ENCODE data around the gene ZNF823.
A peak's percentile ranks its signal among the peaks of the same experiment; 100 is the strongest.
"Not testable (repeated sequence)": the region's sequence is repeated elsewhere in the genome, so short reads cannot be mapped to it uniquely, and the experiment has no call there.

The ZNF823 gene

GRCh38 chr19:11680689-11681302 lies 58.0 kb downstream of the ZNF823 start:
- no peak for DNase-seq

GRCh38 chr19:11678504-11678903 lies 60.2 kb downstream of the ZNF823 start:
- no peak for DNase-seq

- not testable (repeated sequence) for DNase-seq
These were observed 61.8 kb downstream of the ZNF823 start for GRCh38 chr19:11676661-11677600.

- no peak for DNase-seq
These were observed 63.2 kb downstream of the ZNF823 start for GRCh38 chr19:11675569-11675968.

GRCh38 chr19:11674067-11674492 lies 64.7 kb downstream of the ZNF823 start:
- DNase-seq, result no peak

- DNase-seq, result peak; percentile 83
These were observed 65.1 kb downstream of the ZNF823 start for GRCh38 chr19:11673608-11674041.
